ENCODE results near the gene KCNG4.
A peak's percentile ranks its signal among the peaks of the same experiment; 100 is the strongest.

KCNG4 gene

GRCh38 chr16:84239909-84240308 is at the start of gene KCNG4:
TSS of gene KCNG4 (minus strand) at chr16:84240012. CDS start at chr16:84237485, 2,527 bp downstream.
- DNase-seq = no peak

- DNase-seq = no peak
Observed at GRCh38 chr16:84288902-84289301, 49.1 kb upstream of the KCNG4 start.

DNA sequence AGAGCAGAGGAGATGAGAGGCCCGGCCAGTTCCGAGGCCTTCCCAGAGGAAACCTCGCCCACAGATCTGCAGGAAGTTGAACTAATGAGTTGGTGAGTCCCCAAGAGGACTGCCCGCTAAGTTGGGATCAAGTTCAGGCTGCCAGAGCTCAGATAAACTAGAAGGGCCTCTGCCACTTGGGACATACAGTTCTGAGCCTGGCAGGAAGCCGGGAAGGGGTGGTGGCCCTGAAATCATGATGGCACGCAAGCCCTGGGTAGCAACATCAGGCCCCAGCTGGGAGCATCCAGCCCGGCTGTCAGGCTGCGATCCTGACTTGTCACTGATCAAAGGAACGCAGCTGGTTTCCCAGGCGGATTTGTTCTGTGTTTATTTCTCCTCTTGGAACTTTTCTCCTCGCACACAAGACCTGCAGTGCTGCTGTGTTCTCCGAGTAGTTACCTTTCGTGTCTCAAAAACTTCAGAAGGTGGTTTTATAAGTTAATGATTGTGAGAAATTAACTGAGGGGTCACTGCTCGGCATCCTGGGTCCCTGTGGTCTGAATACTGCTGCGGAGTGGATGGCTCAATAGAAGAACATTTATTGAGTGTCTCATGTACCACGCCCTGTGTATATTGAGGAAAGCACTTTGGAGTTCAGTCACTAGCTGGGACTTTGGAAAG is 46.9 kb upstream of the KCNG4 start:
- DNase-seq = no peak

- no peak for DNase-seq
Observed at GRCh38 chr16:84284154-84284722, 44.4 kb upstream of the KCNG4 start.

DNA sequence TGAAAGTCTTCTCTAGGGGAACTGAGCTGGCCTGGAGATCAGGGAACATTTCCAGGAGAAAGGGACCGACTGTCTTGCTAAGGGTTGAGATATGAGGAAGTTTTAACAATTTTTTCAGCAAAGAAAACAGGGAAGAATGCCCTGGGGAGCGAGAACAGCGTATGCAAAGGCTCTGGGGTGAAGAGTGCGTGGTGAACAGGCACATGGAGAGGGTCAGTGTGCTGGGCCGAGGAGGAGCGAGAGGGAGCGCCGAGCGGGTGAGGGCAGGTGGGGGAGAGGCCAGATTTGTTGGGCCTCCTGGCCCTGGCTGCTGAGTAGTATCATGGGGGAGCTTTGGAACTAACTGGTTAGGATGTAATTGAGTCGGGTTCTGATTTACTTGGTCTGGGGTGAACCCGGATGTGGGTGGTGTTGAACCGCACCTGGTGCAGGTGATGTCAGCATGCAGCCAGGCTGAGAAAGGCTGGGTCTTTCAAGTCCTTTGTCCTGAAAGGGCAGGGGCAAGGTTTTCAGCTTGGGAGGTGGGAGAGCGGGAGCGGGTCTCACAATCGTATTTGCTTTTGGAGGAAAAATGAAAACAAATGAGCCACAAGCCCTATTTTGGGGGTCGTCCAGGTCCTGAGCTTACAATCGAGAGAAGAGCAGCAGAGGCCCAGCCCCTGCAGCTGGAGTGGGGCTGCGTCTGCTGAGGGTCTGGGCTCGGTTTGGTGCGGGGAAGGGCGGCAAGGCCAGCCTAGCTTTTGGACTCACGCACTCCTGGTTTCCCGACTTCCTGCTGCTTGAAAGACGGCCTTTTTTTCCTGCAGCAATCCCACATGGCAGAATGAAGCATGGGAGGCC is 43.7 kb upstream of the KCNG4 start:
- DNase-seq = no peak

- no peak for DNase-seq
Observed at GRCh38 chr16:84282533-84282932, 42.7 kb upstream of the KCNG4 start.

DNA sequence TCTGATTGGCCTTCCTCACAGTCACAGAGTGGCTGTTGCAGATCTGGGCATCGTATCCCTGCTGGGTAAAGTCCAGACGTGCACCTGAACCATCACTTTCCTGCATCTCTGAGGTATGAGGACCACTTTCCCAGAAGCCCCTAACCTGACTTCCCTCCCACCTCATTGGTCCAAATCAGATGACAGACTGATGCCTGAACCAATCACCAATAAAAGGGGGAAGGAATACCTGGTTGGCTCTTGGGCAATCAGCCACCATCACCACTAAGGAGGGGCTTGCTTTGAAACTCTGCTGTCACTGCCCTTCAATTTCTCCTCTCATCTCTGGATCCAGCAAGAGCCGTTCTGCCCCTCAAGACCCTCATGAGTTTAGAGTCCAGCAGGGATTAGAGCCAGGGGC is 41.3 kb upstream of the KCNG4 start:
- peak; percentile 15 for DNase-seq

DNA sequence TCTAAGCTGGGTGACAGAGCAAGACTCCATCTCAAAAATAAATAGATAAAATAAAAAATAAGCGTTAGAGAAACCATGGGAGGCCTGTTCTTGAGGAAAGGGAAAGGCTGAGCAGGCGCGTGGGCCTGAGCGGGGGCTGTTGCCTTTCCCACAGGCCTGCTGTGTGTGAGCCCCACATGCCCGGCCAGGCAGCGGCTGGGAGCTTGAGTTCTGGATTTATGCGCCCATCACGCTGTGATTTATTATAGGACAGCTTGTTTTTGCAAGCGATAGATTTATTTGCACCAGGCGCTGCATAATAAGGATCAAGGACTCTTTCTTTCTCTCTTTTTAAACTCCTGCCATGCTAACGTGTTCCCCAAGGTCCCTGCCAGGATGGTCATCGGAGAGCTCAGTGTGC is 40.1 kb upstream of the KCNG4 start:
- no peak for DNase-seq

- DNase-seq = no peak
Observed at GRCh38 chr16:84278968-84279367, 39.2 kb upstream of the KCNG4 start.

DNA sequence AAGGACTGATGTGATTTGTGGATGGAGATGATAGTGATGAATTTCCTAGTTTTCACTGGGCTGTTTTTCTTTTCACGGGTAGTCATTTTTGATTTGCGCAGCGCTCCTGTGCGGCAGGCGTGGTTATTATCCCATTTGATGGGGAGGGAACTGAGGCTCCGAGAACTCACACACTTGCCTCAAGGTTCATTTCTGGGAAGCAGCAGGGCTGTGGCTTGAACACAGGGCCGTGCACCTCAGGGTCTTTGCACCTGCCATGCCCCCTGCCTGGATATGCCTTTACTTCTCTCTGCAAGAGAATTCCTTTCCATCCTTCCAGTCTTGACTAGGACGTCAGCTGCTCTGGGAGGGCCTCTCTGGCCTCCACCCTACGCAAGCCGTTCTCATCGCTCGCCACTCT is 38.5 kb upstream of the KCNG4 start:
- DNase-seq = no peak

DNA sequence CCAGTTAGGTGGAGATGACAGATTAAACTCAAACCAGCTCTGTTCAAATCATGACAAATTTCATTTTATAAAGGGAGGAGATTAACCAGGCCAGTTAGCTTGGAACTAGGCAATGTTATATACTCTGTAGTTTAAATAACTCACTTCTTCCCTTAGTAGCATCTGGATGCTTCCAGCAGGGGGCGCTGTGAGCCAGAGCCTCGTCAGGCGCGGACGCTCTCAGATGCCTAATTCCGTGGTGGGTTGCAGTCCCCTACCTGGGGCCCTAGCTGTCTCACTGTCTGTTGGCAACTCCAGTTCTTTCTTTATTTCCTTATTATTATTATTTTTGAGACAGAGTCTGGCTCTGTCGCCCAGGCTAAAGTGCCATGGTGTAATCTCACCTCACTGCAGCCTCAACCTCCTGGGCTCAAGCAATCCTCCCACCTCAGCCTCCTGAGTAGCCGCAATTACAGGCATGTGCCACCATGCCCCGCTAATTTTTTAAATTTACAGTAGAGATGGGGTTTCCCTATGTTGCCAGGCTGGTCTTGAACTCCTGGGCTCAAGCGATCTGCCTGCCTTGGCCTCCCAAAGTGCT is 37.5 kb upstream of the KCNG4 start:
- DNase-seq = peak; percentile 66

DNA sequence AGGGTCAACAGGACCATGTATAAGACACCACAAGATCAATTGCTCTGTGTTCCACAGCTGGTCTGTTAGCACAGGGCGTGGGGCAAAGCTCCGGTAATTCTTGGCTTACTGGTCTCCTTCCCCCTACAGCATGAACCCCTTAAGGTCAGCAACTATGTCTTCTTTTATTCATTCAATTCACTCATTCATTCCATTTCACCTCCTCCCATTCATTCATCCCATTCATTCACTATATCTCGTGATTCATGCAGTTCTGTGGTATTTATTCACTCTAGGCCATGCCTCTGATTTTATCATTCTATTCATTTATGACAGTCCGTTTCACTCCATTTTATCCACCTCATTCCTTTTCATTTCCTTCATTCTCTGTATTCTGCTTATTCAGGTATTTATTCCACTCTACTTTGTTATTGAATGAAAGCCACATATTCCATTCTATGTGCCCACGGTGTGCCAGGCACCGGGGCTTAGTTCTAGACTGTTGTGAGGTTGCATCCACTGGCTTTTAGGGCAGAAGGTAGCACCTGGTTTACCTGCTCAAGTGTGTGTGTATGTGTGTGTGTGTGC is 35.9 kb upstream of the KCNG4 start:
- DNase-seq = no peak

DNA sequence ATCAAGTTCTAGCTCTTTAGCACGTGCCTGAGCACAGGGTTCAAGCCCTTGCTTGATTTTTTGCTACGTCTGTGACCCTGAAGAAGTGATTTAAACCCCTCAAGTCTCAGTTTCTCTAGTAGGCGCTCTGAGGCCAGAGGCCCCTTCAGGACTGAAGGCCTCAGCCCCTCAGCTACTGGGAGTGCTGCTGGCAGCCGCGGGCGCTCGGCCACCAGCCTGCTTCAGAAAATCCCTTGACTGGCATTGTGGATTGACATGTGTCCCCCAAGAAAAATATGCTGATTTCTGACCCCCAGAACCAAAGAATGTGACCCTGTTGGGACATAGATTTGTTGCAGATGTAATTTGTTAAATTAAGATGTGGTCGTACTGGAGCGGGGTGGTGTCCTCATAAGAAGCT is 34.7 kb upstream of the KCNG4 start:
- DNase-seq = no peak

- DNase-seq = no peak
Observed at GRCh38 chr16:84272740-84273320, 33.0 kb upstream of the KCNG4 start.

DNA sequence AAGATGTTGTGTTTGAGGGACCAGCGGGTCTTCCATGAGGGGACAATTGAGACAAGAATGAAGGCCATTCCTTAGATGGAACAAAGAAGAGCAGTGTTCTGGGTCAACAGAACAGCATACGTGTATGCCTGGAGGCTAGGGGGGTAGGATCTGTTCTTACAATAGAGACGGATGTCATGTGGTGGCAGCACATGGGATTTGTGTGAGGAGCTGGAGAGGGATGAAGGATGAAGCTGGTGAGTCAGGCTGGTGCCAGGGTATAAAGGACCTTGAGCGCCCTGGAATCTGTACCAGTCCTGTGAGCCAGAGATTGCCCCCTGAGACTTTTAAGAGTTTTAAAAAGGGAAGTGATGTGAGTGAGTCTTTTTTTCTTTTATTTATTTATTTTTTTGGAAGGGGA is 32.1 kb upstream of the KCNG4 start:
- DNase-seq = no peak

DNA sequence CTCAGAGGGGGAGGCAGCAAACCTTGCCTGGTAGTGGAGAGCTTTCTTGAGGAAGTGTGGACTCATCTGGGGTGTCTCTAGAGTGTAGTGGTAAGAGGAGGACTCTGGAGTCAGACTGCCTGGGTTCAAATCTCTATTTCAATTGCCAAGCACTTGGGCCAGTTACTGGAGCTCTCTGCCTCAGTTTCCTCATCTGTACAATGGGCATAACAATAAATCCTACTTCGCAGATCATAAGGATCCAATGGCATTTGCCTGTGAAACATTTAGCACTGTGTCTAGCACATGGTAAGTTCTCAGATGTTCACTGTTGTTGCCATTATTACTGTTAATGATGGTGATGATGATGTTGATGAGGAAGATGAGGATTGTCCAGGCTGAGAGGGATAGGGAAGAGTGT is 31.2 kb upstream of the KCNG4 start:
- DNase-seq = no peak

GRCh38 chr16:84270531-84270930 is 30.7 kb upstream of the KCNG4 start:
- DNase-seq = no peak

DNA sequence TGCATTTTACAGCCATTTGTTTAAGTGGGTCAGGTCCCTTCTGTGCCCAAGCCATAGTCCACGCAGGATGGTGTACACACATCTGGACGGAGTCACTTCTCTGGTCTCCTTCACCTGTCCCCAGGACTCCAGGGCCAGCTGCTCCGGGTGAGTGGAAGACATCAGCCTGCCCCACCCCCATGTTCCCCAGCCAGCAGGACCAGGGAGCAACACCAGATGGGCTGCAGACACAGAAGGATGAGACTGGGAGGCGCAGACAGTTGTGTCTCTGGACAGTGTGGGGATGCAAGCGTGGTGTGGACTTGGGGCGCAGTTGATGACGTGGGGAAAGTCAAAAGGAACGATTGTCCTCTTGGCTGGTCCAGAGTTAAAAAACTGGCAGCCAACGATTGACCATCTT is 30.3 kb upstream of the KCNG4 start:
- no peak for DNase-seq

DNA sequence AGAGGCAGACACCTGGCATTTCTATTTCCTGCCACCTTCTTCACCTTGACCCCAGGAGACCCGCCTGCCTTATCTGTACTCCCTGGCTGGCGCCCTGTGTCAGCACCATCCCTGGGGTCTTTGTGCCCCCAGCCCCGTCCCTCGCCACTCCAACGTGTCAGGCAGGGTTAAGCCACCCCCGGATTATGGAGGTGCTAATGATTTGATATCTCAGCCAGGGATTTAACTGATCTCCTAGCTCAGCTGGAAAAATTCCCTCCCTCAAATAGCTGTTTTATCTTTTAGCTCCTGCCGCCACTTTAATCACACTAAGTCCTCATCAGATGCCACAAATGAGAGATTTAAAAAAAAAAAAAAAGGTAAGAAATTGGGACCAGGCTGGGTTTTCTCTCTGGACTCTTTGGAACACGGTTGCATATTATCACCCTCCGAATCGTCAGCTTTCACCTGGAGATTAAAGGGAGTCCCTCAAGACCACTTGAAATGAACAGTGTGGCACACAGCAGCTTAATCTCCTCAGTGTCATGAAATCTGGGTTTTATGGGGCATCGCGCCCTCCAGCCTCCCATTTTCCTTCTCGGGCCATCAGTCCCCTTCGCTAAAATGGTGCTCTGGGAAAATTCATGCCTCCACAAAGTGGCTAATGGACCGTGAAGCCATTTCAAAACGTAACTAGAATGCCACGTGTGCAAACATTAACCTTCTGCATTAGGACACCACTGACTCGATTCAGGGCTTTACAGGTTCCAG is 28.7 kb upstream of the KCNG4 start:
- DNase-seq = no peak

DNA sequence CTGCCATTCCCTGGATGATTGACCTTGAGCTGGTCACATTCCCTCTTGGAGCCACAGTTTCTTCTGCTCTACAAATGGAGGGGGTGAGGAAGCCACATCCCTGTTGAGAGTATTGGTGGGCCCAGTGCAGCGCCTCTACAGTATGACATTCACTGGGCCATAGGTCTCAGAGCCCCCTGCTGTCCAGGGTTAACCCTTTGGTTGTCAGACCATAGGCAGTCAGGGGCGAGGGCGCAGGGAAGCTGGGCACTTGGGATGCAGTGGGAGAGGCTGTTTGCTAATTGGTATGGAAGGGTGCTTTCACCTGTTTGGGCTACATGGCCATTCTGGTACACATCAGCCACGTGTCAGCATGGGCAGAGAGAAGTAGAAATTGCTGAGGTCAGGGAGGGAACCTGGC is 27.6 kb upstream of the KCNG4 start:
- DNase-seq = no peak

- DNase-seq = peak; percentile 31
Observed at GRCh38 chr16:84266451-84266850, 26.6 kb upstream of the KCNG4 start.

- no peak for DNase-seq
Observed at GRCh38 chr16:84262939-84263338, 23.1 kb upstream of the KCNG4 start.

All from CD4-positive, alpha-beta T cell treated with Interleukin-12 subunit alpha and Interleukin-12 subunit beta, for 1 hour (primary cell).